Smooth muscle cell (in vitro differentiated cells): ENCODE measurements around the gene HBM. TPM values are rescaled to one million over a fixed set of nuclear protein-coding genes. Genes with fewer than 3 reads are reported as not detected.
"Not testable (repeated sequence)": the region's sequence is repeated elsewhere in the genome, so short reads cannot be mapped to it uniquely, and the experiment has no call there.

Experiments
- DNase-seq: peaks from one replicate; lab custom pipeline; 2025; ENCODE audit not compliant: unreplicated experiment; lab: John Stamatoyannopoulos, UW
- H2AFZ ChIP-seq: fragments of 200-600 bp; sonication (generic); 2 replicates; pipeline ENCODE4 v1.6.0; 2016; ENCODE audit warnings: antibody characterized with exemption, low read depth, mild to moderate bottlenecking
- H3F3A ChIP-seq: fragments of 200-600 bp; sonication (generic); 2 replicates; pipeline ENCODE4 v1.6.0; 2017; ENCODE audit warnings: antibody characterized with exemption, low read depth
- H3K27ac ChIP-seq: fragments of 200-600 bp; sonication (generic); 2 replicates; pipeline ENCODE4 v1.5.1; 2016; ENCODE audit warnings: low read depth, mild to moderate bottlenecking
- H3K27me3 ChIP-seq: fragments of 200-600 bp; sonication (generic); 2 replicates; pipeline ENCODE4 v1.6.1; 2016; ENCODE audit warnings: low read depth, mild to moderate bottlenecking
- H3K36me3 ChIP-seq: fragments of 200-600 bp; sonication (generic); 2 replicates; pipeline ENCODE4 v1.5.1; 2016; ENCODE audit warnings: low read depth
- H3K4me1 ChIP-seq: fragments of 200-600 bp; sonication (generic); 2 replicates; pipeline ENCODE4 v1.5.1; 2016; ENCODE audit warnings: low read depth
- H3K4me2 ChIP-seq: fragments of 200-600 bp; sonication (generic); 2 replicates; pipeline ENCODE4 v1.6.0; 2016; ENCODE audit warnings: mild to moderate bottlenecking
- H3K4me3 ChIP-seq: fragments of 200-600 bp; sonication (generic); 2 replicates; pipeline ENCODE4 v1.5.1; 2016; ENCODE audit warnings: mild to moderate bottlenecking
- H3K79me2 ChIP-seq: fragments of 200-600 bp; sonication (generic); 2 replicates; pipeline ENCODE4 v1.6.0; 2016; ENCODE audit warnings: low read depth, mild to moderate bottlenecking
- H3K9ac ChIP-seq: fragments of 200-600 bp; sonication (generic); 2 replicates; pipeline ENCODE4 v1.6.0; 2016; ENCODE audit warnings: low read depth
- H3K9me3 ChIP-seq: fragments of 200-600 bp; sonication (generic); replicated peaks from 2 replicates; pipeline ENCODE4 v1.5.1; 2016; ENCODE audit warnings: low read depth
- H4K20me1 ChIP-seq: fragments of 200-600 bp; sonication (generic); 2 replicates; pipeline ENCODE4 v1.6.0; 2016; ENCODE audit warnings: low read depth
- CTCF ChIP-seq: fragments of 200-600 bp; sonication (generic); IDR thresholded peaks from 2 replicates; pipeline ENCODE4 v1.5.1; 2017; ENCODE audit warnings: borderline replicate concordance, mild to moderate bottlenecking, antibody characterized with exemption; ENCODE audit not compliant: insufficient read depth, poor library complexity, severe bottlenecking
- WGBS: methylation state at CpG from one replicate; pipeline ENCODE4 v1.1.7; 2016; ENCODE audit warnings: low lambda C conversion rate; 5-methylcytosine and 5-hydroxymethylcytosine counted together
- polyA plus RNA-seq: library from polyadenylated mRNA; unstranded; fragments of >200 nt; fragmentation: Nextera tagmentation; extraction: Ambion mirVana; gene quantifications from 2 replicates; pipeline ENCODE4 v1.2.1, GENCODE V29; 2016
- total RNA-seq: library from RNA; depleted of rRNA; stranded (reverse); fragments of >200 nt; gene quantifications from 2 replicates; pipeline ENCODE4 v1.2.3, GENCODE V29; 2014

Gene HBM
- total and polyA plus RNA-seq, 2 experiments from 2014 or later, result not detected

GRCh38 chr16:152141-153128 lies 13.3 kb upstream of the HBM start, which contains the start of gene HBZ:
Gene HBZ, plus strand, starts transcription at chr16:152644. Its CDS starts 266 bp downstream, at chr16:152910.
- peaks cover 8% of the 10 kb centered on the region for H3K4me1 ChIP-seq
- H4K20me1 ChIP-seq, result no peaks in the 10 kb centered on the region
- peaks cover 27% of the 10 kb centered on the region for H3K27me3 ChIP-seq
- H3K36me3 ChIP-seq, result no peaks in the 10 kb centered on the region
- no peak for DNase-seq
- no peaks in the 10 kb centered on the region for H3F3A ChIP-seq
- H3K4me2 ChIP-seq, result no peak within 1 kb of the TSS
- no peak for TF ChIP-seq CTCF
- no peaks in the 10 kb centered on the region for H3K79me2 ChIP-seq
- no peak within 1 kb of the TSS for H3K4me3 ChIP-seq
- no peak within 1 kb of the TSS for H2AFZ ChIP-seq
- H3K9me3 ChIP-seq, result no peaks in the 10 kb centered on the region
- H3K27ac ChIP-seq, result no peak within 1 kb of the TSS
- H3K9ac ChIP-seq, result no peak within 1 kb of the TSS
- WGBS, result 94% methylated on average over 16 of the region's 17 CpGs

GRCh38 chr16:153129-153521 lies 12.7 kb upstream of the HBM start:
- H3F3A ChIP-seq, H3K4me3 ChIP-seq, H3K27ac ChIP-seq, H3K4me1 ChIP-seq, H3K9ac ChIP-seq, H3K79me2 ChIP-seq, DNase-seq, H3K9me3 ChIP-seq, H3K36me3 ChIP-seq, H2AFZ ChIP-seq, H3K4me2 ChIP-seq, H4K20me1 ChIP-seq: not testable (repeated sequence)
- H3K27me3 ChIP-seq, result peaks cover 33% of the 10 kb centered on the region
- 87% methylated on average over 4 of the region's 6 CpGs for whole genome bisulfite sequencing

GRCh38 chr16:153550-154216 lies 12.1 kb upstream of the HBM start:
- H3K36me3 ChIP-seq, H2AFZ ChIP-seq, H3F3A ChIP-seq, H3K9me3 ChIP-seq, H3K4me1 ChIP-seq, H3K27ac ChIP-seq, H3K9ac ChIP-seq, H3K4me3 ChIP-seq, DNase-seq, H4K20me1 ChIP-seq, H3K79me2 ChIP-seq, H3K4me2 ChIP-seq: not testable (repeated sequence)
- no CpG with 5 or more reads among the region's 74 CpGs for WGBS
- peaks cover 38% of the 10 kb centered on the region for H3K27me3 ChIP-seq

DNA sequence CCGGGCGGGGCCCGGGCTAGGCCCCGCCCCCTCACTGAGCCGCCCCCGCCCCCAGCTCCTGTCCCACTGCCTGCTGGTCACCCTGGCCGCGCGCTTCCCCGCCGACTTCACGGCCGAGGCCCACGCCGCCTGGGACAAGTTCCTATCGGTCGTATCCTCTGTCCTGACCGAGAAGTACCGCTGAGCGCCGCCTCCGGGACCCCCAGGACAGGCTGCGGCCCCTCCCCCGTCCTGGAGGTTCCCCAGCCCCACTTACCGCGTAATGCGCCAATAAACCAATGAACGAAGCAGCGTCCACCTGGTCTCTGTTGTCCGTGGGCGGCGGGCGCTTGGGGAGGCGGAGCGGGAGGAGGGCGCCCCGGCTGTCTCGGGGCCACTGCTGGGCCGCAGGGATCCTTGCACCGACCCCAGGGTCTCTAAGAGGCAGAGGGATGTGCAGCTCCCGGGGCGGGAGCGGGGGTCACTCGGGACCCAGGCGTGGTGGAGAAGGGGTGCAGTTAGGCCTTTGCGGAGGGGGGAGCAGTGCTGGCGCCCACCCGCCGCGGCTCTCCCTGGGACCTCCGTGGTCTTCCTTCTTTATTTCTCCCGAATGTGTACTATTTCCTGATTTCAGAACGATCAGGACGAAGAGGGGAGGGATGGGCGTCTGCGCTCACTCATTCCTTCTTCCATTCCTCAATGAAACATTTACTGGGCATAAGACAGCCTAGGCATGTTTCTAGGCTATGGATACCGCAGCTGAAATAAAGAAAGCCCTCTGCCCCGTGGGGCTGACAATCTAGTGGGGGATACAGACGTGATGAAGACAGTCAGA lies 11.4 kb upstream of the HBM start:
- H3K4me1 ChIP-seq, result peaks cover 8% of the 10 kb centered on the region
- peak overlapping the region; percentile 68 for H3K4me3 ChIP-seq
- no peaks in the 10 kb centered on the region for H4K20me1 ChIP-seq
- no peaks in the 10 kb centered on the region for H3F3A ChIP-seq
- H3K36me3 ChIP-seq, result no peaks in the 10 kb centered on the region
- H3K9ac ChIP-seq, result no peak overlapping the region
- no peaks in the 10 kb centered on the region for H3K79me2 ChIP-seq
- peak overlapping the region; percentile 97 for H3K4me2 ChIP-seq
- DNase-seq, result no peak
- no peak overlapping the region for H3K27ac ChIP-seq
- WGBS, result 5% methylated on average over 39 of the region's 59 CpGs
- peaks cover 44% of the 10 kb centered on the region for H3K27me3 ChIP-seq
- H3K9me3 ChIP-seq, result no peaks in the 10 kb centered on the region
- no peak for TF ChIP-seq CTCF
- H2AFZ ChIP-seq, result peak overlapping the region; percentile 97
